ENCODE measurements around the gene TMEM132D. TPM values are rescaled to one million over a fixed set of nuclear protein-coding genes. Genes with fewer than 3 reads are reported as not detected.

Gene TMEM132D
- total RNA-seq, 1 donor, result not detected

- Histone ChIP-seq H3K4me2 (ENCODE audit: insufficient read depth, low read length) (no peak overlapping the region), H3K79me2 (ENCODE audit: insufficient read depth, low read length) (no peaks in the 10 kb centered on the region), H3K36me3 (ENCODE audit: insufficient read depth, low read length) (no peaks in the 10 kb centered on the region), H3K9me3 (ENCODE audit: low read depth, low read length) (no peaks in the 10 kb centered on the region), H3K4me3 (ENCODE audit: insufficient read depth, low read length) (no peak overlapping the region), H3K27me3 (ENCODE audit: insufficient read depth, low read length) (no peaks in the 10 kb centered on the region), H2AFZ (ENCODE audit: low read length) (no peak overlapping the region), H3K4me1 (ENCODE audit: insufficient read depth, low read length) (no peaks in the 10 kb centered on the region), H4K20me1 (ENCODE audit: insufficient read depth, low read length) (no peaks in the 10 kb centered on the region), H3K27ac (ENCODE audit: low read depth, low read length) (no peak overlapping the region)
- TF ChIP-seq, protein P1, sequence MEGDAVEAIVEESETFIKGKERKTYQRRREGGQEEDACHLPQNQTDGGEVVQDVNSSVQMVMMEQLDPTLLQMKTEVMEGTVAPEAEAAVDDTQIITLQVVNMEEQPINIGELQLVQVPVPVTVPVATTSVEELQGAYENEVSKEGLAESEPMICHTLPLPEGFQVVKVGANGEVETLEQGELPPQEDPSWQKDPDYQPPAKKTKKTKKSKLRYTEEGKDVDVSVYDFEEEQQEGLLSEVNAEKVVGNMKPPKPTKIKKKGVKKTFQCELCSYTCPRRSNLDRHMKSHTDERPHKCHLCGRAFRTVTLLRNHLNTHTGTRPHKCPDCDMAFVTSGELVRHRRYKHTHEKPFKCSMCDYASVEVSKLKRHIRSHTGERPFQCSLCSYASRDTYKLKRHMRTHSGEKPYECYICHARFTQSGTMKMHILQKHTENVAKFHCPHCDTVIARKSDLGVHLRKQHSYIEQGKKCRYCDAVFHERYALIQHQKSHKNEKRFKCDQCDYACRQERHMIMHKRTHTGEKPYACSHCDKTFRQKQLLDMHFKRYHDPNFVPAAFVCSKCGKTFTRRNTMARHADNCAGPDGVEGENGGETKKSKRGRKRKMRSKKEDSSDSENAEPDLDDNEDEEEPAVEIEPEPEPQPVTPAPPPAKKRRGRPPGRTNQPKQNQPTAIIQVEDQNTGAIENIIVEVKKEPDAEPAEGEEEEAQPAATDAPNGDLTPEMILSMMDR (IDR thresholded peaks at IDR 0.05; ENCODE audit: extremely low read depth, low read depth, low read length), result no peak
- DNase-seq (ENCODE audit: insufficient read length, low spot score, missing footprints), result no peak
Observed at GRCh38 chr12:129357233-129357632, 546.6 kb downstream of the TMEM132D start.

DNA sequence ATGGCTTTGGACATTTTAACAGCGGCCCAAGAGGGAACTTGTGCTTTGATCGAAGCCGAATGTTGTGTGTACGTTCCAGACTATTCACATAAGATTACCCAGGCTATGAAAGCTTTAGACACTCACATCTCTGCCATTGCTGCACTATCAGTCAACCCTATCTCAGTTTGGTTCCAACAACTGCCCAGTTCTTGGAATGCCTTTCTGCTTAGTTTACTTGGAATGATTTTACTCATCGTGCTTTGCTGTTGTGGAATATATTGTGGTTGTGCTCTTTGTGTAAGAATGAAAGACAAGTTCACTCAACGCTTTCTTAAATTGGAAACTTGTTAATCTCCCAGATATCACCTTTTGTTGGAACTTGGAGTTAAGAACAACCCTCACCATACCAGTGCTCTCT lies 552.3 kb downstream of the TMEM132D start:
- Histone ChIP-seq H3K4me3 (ENCODE audit: insufficient read depth, low read length) (no peak overlapping the region), H4K20me1 (ENCODE audit: insufficient read depth, low read length) (no peaks in the 10 kb centered on the region), H2AFZ (ENCODE audit: low read length) (no peak overlapping the region), H3K27ac (ENCODE audit: low read depth, low read length) (no peak overlapping the region), H3K4me1 (ENCODE audit: insufficient read depth, low read length) (no peaks in the 10 kb centered on the region), H3K9me3 (ENCODE audit: low read depth, low read length) (no peaks in the 10 kb centered on the region), H3K36me3 (ENCODE audit: insufficient read depth, low read length) (no peaks in the 10 kb centered on the region), H3K4me2 (ENCODE audit: insufficient read depth, low read length) (no peak overlapping the region), H3K27me3 (ENCODE audit: insufficient read depth, low read length) (no peaks in the 10 kb centered on the region), H3K79me2 (ENCODE audit: insufficient read depth, low read length) (no peaks in the 10 kb centered on the region)
- TF ChIP-seq, protein P1 (IDR thresholded peaks at IDR 0.05; ENCODE audit: extremely low read depth, low read depth, low read length), result no peak
- no peak for DNase-seq (ENCODE audit: insufficient read length, low spot score, missing footprints)

DNA sequence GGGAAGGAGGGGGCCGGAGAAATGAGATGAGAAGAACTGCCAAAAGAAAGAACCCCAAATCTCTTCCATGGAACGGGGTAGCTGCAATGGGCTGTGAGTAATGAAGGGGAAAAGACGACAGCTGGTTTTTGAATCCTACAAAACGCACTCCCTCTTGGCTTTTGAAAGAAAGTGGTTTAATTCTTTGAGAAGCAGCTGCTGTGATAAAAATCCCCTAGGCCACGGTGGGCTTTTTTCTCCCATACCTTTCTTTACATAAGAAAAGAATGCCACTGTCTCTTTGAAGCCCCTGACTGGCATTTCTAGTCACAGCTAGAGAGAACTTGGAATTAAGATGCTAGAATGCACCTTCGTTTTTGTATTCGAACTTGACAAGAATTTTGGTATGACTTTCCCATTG lies 564.5 kb downstream of the TMEM132D start:
- no peak for DNase-seq (ENCODE audit: insufficient read length, low spot score, missing footprints)

DNA sequence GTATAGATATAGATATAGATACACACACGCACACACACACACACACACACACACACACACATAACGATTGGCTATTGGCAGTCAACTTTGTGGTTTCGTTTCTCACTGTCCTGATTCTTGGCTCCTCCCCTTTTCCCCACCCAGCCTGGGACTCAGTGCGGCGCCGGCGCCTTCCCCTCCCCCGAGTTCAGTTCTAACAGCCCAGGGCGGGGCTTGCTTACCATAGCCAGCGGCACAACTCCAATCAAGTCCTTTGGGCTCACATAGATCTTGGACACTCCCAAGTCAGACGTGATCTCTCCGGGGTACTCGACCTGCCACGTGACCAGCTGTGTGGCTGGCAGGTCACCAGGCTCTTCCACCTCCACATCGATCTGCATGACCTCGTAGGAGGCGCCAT lies 566.4 kb downstream of the TMEM132D start:
- Histone ChIP-seq H3K79me2 (ENCODE audit: insufficient read depth, low read length) (no peaks in the 10 kb centered on the region), H3K27me3 (ENCODE audit: insufficient read depth, low read length) (no peaks in the 10 kb centered on the region), H3K4me3 (ENCODE audit: insufficient read depth, low read length) (no peak overlapping the region), H3K4me2 (ENCODE audit: insufficient read depth, low read length) (no peak overlapping the region), H3K9me3 (ENCODE audit: low read depth, low read length) (no peaks in the 10 kb centered on the region), H3K4me1 (ENCODE audit: insufficient read depth, low read length) (no peaks in the 10 kb centered on the region), H3K27ac (ENCODE audit: low read depth, low read length) (no peak overlapping the region), H3K36me3 (ENCODE audit: insufficient read depth, low read length) (no peaks in the 10 kb centered on the region), H2AFZ (ENCODE audit: low read length) (no peak overlapping the region), H4K20me1 (ENCODE audit: insufficient read depth, low read length) (no peaks in the 10 kb centered on the region)
- no peak for DNase-seq (ENCODE audit: insufficient read length, low spot score, missing footprints)
- TF ChIP-seq, protein P1 (IDR thresholded peaks at IDR 0.05; ENCODE audit: extremely low read depth, low read depth, low read length), result no peak

More for the DNA sequence above, 564.5 kb downstream of the TMEM132D start:
- H4K20me1 ChIP-seq (ENCODE audit: insufficient read depth, low read length), result no peaks in the 10 kb centered on the region
- H3K4me3 ChIP-seq (ENCODE audit: insufficient read depth, low read length), result no peak overlapping the region
- H3K4me1 ChIP-seq (ENCODE audit: insufficient read depth, low read length), result no peaks in the 10 kb centered on the region
- H3K27ac ChIP-seq (ENCODE audit: low read depth, low read length), result no peak overlapping the region
- no peaks in the 10 kb centered on the region for H3K27me3 ChIP-seq (ENCODE audit: insufficient read depth, low read length)
- no peaks in the 10 kb centered on the region for H3K36me3 ChIP-seq (ENCODE audit: insufficient read depth, low read length)
- H2AFZ ChIP-seq (ENCODE audit: low read length), result no peak overlapping the region
- no peaks in the 10 kb centered on the region for H3K79me2 ChIP-seq (ENCODE audit: insufficient read depth, low read length)
- TF ChIP-seq, protein P1 (IDR thresholded peaks at IDR 0.05; ENCODE audit: extremely low read depth, low read depth, low read length), result no peak
- no peaks in the 10 kb centered on the region for H3K9me3 ChIP-seq (ENCODE audit: low read depth, low read length)
- no peak overlapping the region for H3K4me2 ChIP-seq (ENCODE audit: insufficient read depth, low read length)

All from osteoblast (primary cell).